GM12801 (cell line): ENCODE data around the gene PYCARD.

Experiments
- TF ChIP-seq, protein P1 (sequence below): IDR thresholded peaks from one replicate; pipeline ENCODE4 v1.5.1; 2011; ENCODE audit warnings: control low read depth; ENCODE audit not compliant: insufficient read length; ENCODE audit errors: extremely low read depth

Gene PYCARD

DNA sequence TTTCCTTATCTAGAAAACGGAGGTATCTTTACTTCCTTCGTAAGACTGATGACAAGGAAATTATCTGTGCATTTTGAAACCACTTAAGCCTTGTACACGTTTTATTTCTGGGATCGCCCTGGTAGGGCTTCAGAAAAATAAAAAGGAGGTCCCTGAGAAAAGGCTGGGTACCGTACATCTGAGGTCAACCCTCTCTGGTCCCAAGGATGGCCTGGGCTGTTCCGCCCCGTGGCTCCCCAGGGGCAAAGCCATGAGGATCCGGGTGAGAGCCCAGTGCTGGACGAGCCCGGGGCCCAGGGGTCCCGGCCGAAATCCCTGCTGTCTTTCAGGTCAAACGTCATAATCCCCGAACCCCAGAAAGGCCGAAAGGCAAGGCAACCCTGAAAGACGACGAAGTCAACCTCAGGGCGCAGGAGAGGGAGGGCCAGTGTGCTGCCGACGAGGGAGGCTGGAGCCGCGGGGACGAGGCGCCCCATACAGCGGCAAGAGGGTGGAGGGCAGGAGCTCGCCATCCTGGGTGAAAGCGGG, 23.3 kb downstream of the PYCARD start:
- TF ChIP-seq, protein P1, sequence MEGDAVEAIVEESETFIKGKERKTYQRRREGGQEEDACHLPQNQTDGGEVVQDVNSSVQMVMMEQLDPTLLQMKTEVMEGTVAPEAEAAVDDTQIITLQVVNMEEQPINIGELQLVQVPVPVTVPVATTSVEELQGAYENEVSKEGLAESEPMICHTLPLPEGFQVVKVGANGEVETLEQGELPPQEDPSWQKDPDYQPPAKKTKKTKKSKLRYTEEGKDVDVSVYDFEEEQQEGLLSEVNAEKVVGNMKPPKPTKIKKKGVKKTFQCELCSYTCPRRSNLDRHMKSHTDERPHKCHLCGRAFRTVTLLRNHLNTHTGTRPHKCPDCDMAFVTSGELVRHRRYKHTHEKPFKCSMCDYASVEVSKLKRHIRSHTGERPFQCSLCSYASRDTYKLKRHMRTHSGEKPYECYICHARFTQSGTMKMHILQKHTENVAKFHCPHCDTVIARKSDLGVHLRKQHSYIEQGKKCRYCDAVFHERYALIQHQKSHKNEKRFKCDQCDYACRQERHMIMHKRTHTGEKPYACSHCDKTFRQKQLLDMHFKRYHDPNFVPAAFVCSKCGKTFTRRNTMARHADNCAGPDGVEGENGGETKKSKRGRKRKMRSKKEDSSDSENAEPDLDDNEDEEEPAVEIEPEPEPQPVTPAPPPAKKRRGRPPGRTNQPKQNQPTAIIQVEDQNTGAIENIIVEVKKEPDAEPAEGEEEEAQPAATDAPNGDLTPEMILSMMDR, result no peak

DNA sequence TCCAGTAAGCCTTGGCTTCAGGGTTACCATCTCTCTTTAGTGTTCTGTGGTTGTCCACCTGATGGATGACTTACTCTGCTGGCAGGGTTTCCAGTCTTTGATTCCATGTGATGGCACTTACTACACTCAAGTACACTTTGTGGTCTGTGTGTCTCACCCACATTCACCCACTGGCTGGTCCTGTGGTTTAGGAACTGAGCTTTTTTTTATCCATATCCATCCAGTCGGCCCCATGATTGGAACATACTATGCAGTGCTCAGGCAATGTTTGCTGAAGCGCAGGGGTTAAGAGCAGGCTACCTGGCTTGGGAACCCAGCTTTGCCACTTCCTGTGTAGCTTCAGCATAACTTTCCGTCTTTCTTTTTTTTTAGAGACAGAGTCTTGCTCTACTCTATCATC, 25.4 kb downstream of the PYCARD start:
- TF ChIP-seq, protein P1, result no peak

DNA sequence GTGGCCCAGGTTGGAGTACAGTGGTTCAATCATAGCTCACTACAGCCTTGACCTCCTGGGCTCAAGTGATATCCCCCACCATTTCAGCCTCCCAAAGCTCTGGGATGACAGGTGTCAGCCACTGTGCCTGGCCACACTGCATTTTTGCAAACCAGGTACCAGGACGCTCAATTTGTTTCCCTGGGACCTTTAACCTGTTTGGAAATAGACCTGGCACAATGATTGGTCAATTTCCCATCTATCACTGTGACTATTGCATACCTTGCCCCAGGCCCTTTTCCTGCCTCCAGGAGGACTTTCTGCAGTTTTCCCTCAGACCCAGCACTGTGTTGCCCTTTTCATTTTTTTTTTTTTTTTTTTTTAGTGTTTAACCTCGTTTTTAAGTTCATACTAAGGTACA, 33.7 kb downstream of the PYCARD start:
- TF ChIP-seq, protein P1, result no peak

DNA sequence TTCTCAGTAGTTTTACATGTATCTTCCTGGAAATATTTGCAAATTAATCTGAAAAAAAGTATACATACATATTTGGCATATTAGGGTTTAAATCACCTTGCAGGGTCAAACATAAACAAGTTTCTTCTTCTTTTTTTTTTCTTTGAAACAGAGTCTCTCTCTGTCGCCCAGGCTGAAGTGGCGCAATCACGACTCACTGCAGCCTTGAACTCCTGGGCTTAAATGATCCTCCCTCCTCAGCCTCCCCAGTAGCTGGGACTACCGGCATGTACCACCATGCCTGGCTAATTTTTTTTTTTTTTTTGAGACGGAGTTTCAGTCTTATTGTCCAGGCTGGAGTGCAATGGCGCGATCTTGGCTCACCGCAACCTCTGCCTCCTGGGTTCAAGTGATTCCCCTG, 35.2 kb downstream of the PYCARD start:
- TF ChIP-seq, protein P1, result no peak

DNA sequence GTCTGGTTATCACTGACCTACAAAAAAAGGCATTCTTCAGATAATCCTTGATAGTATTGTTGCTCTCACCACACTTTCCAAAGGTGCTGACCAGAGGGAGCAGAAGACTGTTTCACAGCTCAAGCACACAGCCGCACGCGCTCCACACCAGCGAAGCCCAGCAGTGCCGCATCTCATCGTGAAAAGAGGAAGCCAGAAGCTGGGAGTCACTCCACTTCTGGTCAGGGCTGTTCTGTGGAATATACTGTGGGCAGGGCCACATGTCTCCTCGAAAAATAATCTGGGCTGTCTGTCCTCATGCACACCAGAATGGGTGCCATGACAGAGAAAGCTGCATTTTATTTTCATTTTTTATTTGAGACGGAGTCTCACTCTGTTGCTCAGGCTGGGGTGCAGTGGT, 45.4 kb downstream of the PYCARD start:
- TF ChIP-seq, protein P1, result no peak
